ENCODE results near the gene NUP35. TPM values are rescaled to one million over a fixed set of nuclear protein-coding genes. Genes with fewer than 3 reads are reported as not detected.

Gene NUP35
- total RNA-seq, 1 experiment from 2014 or later: 40.6 TPM

DNA sequence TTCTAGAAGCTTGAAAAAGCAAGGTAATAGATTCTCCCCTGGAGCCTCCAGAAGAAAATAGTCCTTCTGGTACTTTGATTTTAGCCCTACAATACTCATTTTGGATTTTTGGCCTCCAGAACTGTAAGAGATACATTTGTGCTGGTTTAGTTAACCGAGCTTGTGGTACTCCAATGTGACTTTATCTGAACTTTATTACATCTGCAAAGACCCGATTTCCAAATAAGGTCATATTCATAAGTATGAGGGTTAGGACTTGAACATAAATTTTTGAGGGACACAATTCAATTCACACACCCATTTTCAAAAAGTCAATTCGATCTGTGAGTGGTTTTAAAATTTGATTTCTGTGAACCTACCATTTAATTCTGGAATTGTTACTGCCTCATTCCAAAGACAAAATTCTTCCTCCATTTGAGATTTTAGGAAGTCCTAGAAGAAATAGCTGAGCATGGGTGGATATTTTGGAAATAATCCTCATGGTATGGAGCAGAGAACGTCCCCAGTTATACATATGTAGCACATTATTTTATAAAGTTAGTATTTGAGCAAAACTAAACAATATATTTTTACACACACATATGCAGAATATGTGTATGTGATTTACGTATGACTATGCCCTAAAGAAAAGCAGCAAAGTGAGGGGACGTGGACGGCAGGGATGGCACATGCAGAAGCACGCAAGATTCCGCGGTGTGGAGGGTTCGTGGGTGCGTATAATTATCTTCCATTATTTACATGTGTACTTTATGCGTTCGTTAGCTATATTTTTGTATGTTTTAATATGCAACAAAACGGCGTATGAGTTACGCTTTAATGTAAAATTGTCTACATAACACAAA, 905 bp upstream of the NUP35 start:
- H3K4me3 ChIP-seq (ENCODE audit: low read length): peak overlapping the region; percentile 85
- H3K79me2 ChIP-seq (ENCODE audit: low read length): peaks cover 38% of the 10 kb centered on the region
- H4K20me1 ChIP-seq (ENCODE audit: insufficient read depth, low read depth, low read length): no peaks in the 10 kb centered on the region
- no peaks in the 10 kb centered on the region for H3K9me2 ChIP-seq (replicated peaks; ENCODE audit: insufficient read depth, low read length)
- peaks cover 4% of the 10 kb centered on the region; the same call in 1 of the 2 replicates for H3K36me3 ChIP-seq (ENCODE audit: insufficient read depth, low read length)
- H2AFZ ChIP-seq (ENCODE audit: low read length): peak overlapping the region; percentile 95
- H3K4me2 ChIP-seq (ENCODE audit: low read depth, low read length, poor library complexity, severe bottlenecking): peak overlapping the region; percentile 87
- H3K4me1 ChIP-seq (ENCODE audit: low read length): peaks cover 26% of the 10 kb centered on the region
- H3K9ac ChIP-seq (ENCODE audit: low read length): peak overlapping the region; percentile 86
- no peaks in the 10 kb centered on the region for H3K9me3 ChIP-seq (ENCODE audit: low read length)
- no peaks in the 10 kb centered on the region for H3K27me3 ChIP-seq (ENCODE audit: low read length)
- no peak overlapping the region for H3K27ac ChIP-seq (ENCODE audit: low read length)
- DNase-seq: no peak

DNA sequence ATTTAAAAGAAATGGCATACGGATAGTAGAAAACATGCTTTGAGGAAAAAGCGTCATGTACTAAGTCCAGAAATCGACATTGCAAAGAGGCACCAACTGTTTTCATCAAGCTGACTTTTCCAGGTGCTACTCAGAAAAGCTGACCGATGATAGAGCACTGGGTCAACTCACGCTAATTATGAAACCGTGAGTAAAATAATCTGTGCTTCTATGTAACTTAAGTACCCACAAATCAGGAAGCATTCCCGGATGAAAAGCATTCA, 353 bp upstream of the NUP35 start:
- H3K4me3 ChIP-seq (ENCODE audit: low read length): peak overlapping the region; percentile 85
- peak overlapping the region; percentile 95 for H2AFZ ChIP-seq (ENCODE audit: low read length)
- H3K9ac ChIP-seq (ENCODE audit: low read length): peak overlapping the region; percentile 86
- peaks cover 10% of the 10 kb centered on the region; the same call in 1 of the 2 replicates for H3K36me3 ChIP-seq (ENCODE audit: insufficient read depth, low read length)
- H3K27ac ChIP-seq (ENCODE audit: low read length): peak overlapping the region; percentile 88; the same call in 1 of the 2 replicates
- peaks cover 43% of the 10 kb centered on the region for H3K79me2 ChIP-seq (ENCODE audit: low read length)
- no peaks in the 10 kb centered on the region for H3K9me3 ChIP-seq (ENCODE audit: low read length)
- H3K4me1 ChIP-seq (ENCODE audit: low read length): peaks cover 26% of the 10 kb centered on the region
- no peaks in the 10 kb centered on the region for H4K20me1 ChIP-seq (ENCODE audit: insufficient read depth, low read depth, low read length)
- H3K4me2 ChIP-seq (ENCODE audit: low read depth, low read length, poor library complexity, severe bottlenecking): peak overlapping the region; percentile 87
- no peak for DNase-seq
- H3K9me2 ChIP-seq (replicated peaks; ENCODE audit: insufficient read depth, low read length): no peaks in the 10 kb centered on the region
- H3K27me3 ChIP-seq (ENCODE audit: low read length): no peaks in the 10 kb centered on the region

DNA sequence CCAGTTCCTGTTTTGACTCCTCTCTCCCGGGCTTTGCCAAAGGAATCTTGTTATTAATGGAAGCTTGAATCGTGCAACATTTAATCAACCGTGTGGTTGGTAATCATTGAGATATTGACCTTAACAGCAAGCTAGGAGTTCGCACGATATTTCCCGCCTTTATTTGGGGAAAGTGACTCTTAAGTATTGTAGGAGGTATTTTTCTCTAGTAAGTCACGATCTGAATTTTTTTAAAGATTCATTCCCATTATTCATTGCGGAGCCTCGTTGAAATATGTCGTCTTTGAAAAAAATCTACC, 663 bp downstream of the NUP35 start:
- Histone ChIP-seq H3K4me2 (ENCODE audit: low read depth, low read length, poor library complexity, severe bottlenecking) (peak overlapping the region; percentile 87), H3K36me3 (ENCODE audit: insufficient read depth, low read length) (peaks cover 20% of the 10 kb centered on the region; the same call in 1 of the 2 replicates), H3K4me1 (ENCODE audit: low read length) (peaks cover 26% of the 10 kb centered on the region), H3K27me3 (ENCODE audit: low read length) (no peaks in the 10 kb centered on the region), H3K4me3 (ENCODE audit: low read length) (peak overlapping the region; percentile 85), H3K9me3 (ENCODE audit: low read length) (no peaks in the 10 kb centered on the region), H2AFZ (ENCODE audit: low read length) (peak overlapping the region; percentile 95; the same call in 1 of the 2 replicates), H3K27ac (ENCODE audit: low read length) (peak overlapping the region; percentile 88), H3K79me2 (ENCODE audit: low read length) (peaks cover 53% of the 10 kb centered on the region), H3K9ac (ENCODE audit: low read length) (peak overlapping the region; percentile 86), H4K20me1 (ENCODE audit: insufficient read depth, low read depth, low read length) (no peaks in the 10 kb centered on the region), H3K9me2 (replicated peaks; ENCODE audit: insufficient read depth, low read length) (no peaks in the 10 kb centered on the region)
- DNase-seq: no peak

DNA sequence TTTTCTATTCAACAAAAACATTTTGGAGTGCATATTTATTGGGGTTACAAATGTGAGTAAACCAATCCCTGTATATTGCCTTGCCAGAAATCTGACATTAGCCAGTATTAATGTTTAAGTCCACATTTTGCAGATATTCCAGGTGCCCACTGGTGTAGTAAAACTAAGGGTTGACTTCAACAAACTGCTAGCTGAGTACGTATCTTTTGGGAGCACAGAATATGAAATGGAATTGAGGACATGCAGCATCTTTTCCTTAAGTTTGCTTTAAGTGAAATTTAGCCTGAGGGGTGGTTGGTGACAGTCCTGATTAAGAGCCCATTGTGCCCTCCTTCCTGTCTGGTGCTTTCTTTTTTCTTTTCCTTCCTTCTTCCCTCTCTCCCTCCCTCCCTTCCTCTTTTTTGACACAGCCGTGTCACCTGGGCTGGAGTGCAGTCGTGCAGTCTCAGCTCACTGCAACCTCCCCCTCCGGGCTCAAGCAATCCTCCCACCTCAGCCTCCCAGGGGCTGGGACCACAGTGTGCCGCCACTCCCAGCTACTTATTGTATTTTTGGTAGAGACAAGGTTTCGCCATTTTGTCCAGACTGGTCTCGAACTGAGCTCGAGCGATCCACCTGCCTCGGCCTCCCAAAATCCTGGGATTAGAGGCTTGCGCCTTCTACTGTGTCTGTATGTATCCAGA, 1.6 kb downstream of the NUP35 start:
- H3K27ac ChIP-seq (ENCODE audit: low read length): peak overlapping the region; percentile 88; the same call in 1 of the 2 replicates
- H3K4me2 ChIP-seq (ENCODE audit: low read depth, low read length, poor library complexity, severe bottlenecking): peak overlapping the region; percentile 87
- H3K4me3 ChIP-seq (ENCODE audit: low read length): peak overlapping the region; percentile 85
- H3K9ac ChIP-seq (ENCODE audit: low read length): peak overlapping the region; percentile 86
- H3K9me3 ChIP-seq (ENCODE audit: low read length): no peaks in the 10 kb centered on the region
- H2AFZ ChIP-seq (ENCODE audit: low read length): no peak overlapping the region
- H3K4me1 ChIP-seq (ENCODE audit: low read length): peaks cover 26% of the 10 kb centered on the region
- H3K27me3 ChIP-seq (ENCODE audit: low read length): no peaks in the 10 kb centered on the region
- H3K9me2 ChIP-seq (replicated peaks; ENCODE audit: insufficient read depth, low read length): no peaks in the 10 kb centered on the region
- DNase-seq: peak; percentile 49
- no peaks in the 10 kb centered on the region for H4K20me1 ChIP-seq (ENCODE audit: insufficient read depth, low read depth, low read length)
- peaks cover 23% of the 10 kb centered on the region; the same call in 1 of the 2 replicates for H3K36me3 ChIP-seq (ENCODE audit: insufficient read depth, low read length)
- H3K79me2 ChIP-seq (ENCODE audit: low read length): peaks cover 62% of the 10 kb centered on the region

DNA sequence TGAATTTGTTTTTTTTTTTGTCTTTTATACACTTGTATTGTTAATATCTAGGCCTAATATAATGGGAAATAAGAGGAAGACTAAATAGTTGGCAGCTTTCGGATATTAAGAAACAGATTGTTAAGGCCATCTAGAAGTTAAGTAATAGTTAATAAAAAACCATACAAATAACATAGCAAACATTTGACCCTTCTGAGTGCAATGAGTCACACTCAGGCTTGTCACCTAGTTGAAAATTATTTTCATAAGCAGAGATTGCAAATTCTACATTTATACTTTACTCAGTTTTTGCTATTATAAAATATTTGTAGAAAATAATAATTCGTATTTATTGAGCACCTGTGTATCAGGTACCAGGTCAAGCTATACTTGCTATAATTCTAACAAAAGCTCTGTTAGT, 2.4 kb downstream of the NUP35 start:
- Histone ChIP-seq H3K9me3 (ENCODE audit: low read length) (no peaks in the 10 kb centered on the region), H3K4me2 (ENCODE audit: low read depth, low read length, poor library complexity, severe bottlenecking) (peak overlapping the region; percentile 87), H3K79me2 (ENCODE audit: low read length) (peaks cover 71% of the 10 kb centered on the region), H3K36me3 (ENCODE audit: insufficient read depth, low read length) (peaks cover 31% of the 10 kb centered on the region; the same call in 1 of the 2 replicates), H3K4me1 (ENCODE audit: low read length) (peaks cover 26% of the 10 kb centered on the region), H3K9me2 (replicated peaks; ENCODE audit: insufficient read depth, low read length) (no peaks in the 10 kb centered on the region), H2AFZ (ENCODE audit: low read length) (no peak overlapping the region), H4K20me1 (ENCODE audit: insufficient read depth, low read depth, low read length) (no peaks in the 10 kb centered on the region; the same call in 1 of the 2 replicates), H3K4me3 (ENCODE audit: low read length) (peak overlapping the region; percentile 85), H3K9ac (ENCODE audit: low read length) (no peak overlapping the region), H3K27me3 (ENCODE audit: low read length) (no peaks in the 10 kb centered on the region), H3K27ac (ENCODE audit: low read length) (no peak overlapping the region)
- DNase-seq: no peak

DNA sequence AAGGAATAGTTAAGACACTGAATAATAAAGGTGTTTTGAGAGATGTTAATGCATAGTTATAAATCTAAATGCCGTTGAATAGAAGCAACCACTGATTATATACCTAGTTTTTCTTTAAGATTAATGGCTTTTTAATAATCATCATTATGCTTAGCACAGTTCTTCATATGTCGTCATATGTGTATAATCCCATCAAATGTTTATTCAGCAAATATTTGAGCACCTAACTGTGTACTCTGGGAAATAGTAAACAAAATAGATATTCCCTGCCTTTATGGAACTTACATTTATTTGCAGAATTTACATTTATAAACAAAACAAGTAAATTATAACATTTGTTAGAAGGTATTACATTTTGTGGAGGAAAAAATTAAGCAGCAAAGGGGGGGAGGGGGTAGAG, 9.8 kb downstream of the NUP35 start:
- peaks cover 94% of the 10 kb centered on the region for H3K79me2 ChIP-seq (ENCODE audit: low read length)
- no peaks in the 10 kb centered on the region for H3K4me1 ChIP-seq (ENCODE audit: low read length)
- no peaks in the 10 kb centered on the region for H3K27me3 ChIP-seq (ENCODE audit: low read length)
- H3K4me2 ChIP-seq (ENCODE audit: low read depth, low read length, poor library complexity, severe bottlenecking): no peak overlapping the region
- no peaks in the 10 kb centered on the region for H3K9me3 ChIP-seq (ENCODE audit: low read length)
- H3K36me3 ChIP-seq (ENCODE audit: insufficient read depth, low read length): peaks cover 81% of the 10 kb centered on the region
- H4K20me1 ChIP-seq (ENCODE audit: insufficient read depth, low read depth, low read length): no peaks in the 10 kb centered on the region; the same call in 1 of the 2 replicates
- DNase-seq: no peak
- no peak overlapping the region for H3K27ac ChIP-seq (ENCODE audit: low read length)
- H3K4me3 ChIP-seq (ENCODE audit: low read length): no peak overlapping the region
- no peak overlapping the region for H2AFZ ChIP-seq (ENCODE audit: low read length)
- no peaks in the 10 kb centered on the region for H3K9me2 ChIP-seq (replicated peaks; ENCODE audit: insufficient read depth, low read length)
- no peak overlapping the region for H3K9ac ChIP-seq (ENCODE audit: low read length)

DNA sequence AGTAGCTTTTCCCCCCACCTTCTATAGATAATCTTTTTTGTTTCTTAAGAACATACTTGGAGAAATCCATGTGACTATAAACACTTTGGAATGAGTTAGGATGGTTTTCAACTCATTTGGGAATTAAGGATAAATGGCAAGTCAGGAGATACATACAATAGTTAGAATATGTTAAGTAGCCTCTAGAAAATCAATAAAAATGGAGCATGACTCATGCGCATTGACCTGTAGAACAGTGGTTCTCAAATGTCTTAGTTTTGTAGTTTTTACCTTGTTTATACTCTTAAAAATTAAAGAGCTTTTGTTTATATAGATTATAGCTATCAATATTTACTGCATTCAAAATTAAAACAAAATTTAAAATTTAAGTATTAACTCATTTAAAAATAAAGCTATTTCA, 24.7 kb downstream of the NUP35 start:
- Histone ChIP-seq H3K4me3 (ENCODE audit: low read length) (no peak overlapping the region), H4K20me1 (ENCODE audit: insufficient read depth, low read depth, low read length) (no peaks in the 10 kb centered on the region), H3K36me3 (ENCODE audit: insufficient read depth, low read length) (peaks cover 73% of the 10 kb centered on the region), H3K27ac (ENCODE audit: low read length) (no peak overlapping the region), H2AFZ (ENCODE audit: low read length) (no peak overlapping the region), H3K9ac (ENCODE audit: low read length) (no peak overlapping the region), H3K9me2 (replicated peaks; ENCODE audit: insufficient read depth, low read length) (no peaks in the 10 kb centered on the region), H3K27me3 (ENCODE audit: low read length) (no peaks in the 10 kb centered on the region), H3K9me3 (ENCODE audit: low read length) (no peaks in the 10 kb centered on the region), H3K79me2 (ENCODE audit: low read length) (peaks cover 88% of the 10 kb centered on the region), H3K4me2 (ENCODE audit: low read depth, low read length, poor library complexity, severe bottlenecking) (no peak overlapping the region), H3K4me1 (ENCODE audit: low read length) (no peaks in the 10 kb centered on the region)
- no peak for DNase-seq

DNA sequence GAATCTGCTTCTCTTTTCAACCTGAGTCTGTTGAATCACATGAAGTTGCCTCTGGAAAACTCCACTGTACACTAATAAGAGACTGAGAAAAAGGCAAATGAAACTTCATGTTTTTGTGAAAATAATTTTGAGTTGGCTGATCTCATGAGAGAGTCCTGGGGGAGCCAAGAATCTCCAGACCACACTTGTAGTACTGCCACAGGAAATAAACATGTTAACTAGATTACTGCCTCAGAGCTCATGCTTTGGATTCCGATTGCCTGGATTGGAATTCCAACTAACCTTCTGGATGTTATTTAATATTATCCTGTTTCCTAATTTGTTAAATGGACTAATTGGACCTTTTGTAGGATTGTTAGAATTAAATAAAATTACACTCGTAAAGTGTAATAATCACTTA, 25.2 kb downstream of the NUP35 start:
- Histone ChIP-seq H4K20me1 (ENCODE audit: insufficient read depth, low read depth, low read length) (no peaks in the 10 kb centered on the region), H3K9me2 (replicated peaks; ENCODE audit: insufficient read depth, low read length) (no peaks in the 10 kb centered on the region), H3K4me1 (ENCODE audit: low read length) (no peaks in the 10 kb centered on the region), H3K4me2 (ENCODE audit: low read depth, low read length, poor library complexity, severe bottlenecking) (no peak overlapping the region), H3K36me3 (ENCODE audit: insufficient read depth, low read length) (peaks cover 67% of the 10 kb centered on the region), H2AFZ (ENCODE audit: low read length) (no peak overlapping the region), H3K9me3 (ENCODE audit: low read length) (no peaks in the 10 kb centered on the region), H3K4me3 (ENCODE audit: low read length) (no peak overlapping the region), H3K9ac (ENCODE audit: low read length) (no peak overlapping the region), H3K27me3 (ENCODE audit: low read length) (no peaks in the 10 kb centered on the region), H3K27ac (ENCODE audit: low read length) (no peak overlapping the region), H3K79me2 (ENCODE audit: low read length) (peaks cover 86% of the 10 kb centered on the region)
- no peak for DNase-seq
